Measurements from ENCODE around the gene ANKRD2.

DNA sequence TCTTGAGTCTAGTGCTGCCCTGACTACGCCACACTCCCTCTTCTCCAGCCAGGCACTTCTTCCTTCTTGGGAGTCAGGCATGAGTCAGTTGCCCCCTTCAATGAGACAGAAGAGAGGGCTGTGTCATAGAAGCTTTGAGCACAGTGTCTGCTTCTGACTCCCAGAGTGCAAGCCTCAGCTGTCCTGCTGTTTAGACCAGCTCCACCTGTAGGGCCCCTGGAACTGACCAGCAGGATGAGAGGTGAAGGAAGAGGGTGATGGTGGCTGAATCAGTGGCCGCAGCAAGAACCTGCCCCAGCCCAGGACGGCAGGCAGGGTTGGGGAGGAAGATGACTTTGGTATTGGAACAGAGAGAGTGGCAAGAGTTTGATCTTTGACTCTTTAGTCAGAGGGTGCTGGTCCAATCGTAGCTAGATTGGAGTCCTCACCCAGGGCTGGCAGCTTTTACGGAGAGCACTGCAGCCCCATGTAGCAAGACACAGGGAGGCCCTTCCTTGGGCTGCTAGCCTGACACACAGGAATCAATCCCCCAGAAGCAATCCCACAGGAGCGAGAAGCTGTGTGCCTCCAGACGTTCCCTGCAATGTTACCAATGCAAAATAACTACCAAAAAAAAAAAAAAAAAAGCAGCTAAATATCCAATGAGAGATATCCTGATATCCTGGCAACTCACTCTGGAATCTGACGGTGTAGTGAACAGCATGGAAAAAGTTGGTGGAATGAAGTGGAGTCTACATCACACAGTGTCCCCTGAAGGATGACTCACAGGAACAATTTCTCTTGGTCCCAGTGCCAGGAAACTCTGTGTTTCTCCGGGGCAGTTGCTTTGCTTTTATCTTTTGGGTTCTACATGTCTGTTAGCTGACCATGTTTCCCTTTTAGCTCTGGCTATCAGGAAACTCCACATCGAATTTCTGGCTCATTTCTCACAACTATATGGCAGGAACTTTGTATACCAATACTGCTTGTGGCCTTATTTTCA lies 23.8 kb downstream of the ANKRD2 start:
- TF ChIP-seq CEBPB (IDR thresholded peaks at IDR 0.05) (no peak), CREB1 (IDR thresholded peaks at IDR 0.05; ENCODE audit: low read depth) (no peak), NFIC (IDR thresholded peaks at IDR 0.05) (no peak), EP300 (IDR thresholded peaks at IDR 0.05; ENCODE audit: borderline replicate concordance) (no peak), TAF1 (IDR thresholded peaks at IDR 0.05; ENCODE audit: low read depth) (no peak), YY1 (IDR thresholded peaks at IDR 0.05; ENCODE audit: low read depth) (no peak)
- TF ChIP-seq, protein P1, sequence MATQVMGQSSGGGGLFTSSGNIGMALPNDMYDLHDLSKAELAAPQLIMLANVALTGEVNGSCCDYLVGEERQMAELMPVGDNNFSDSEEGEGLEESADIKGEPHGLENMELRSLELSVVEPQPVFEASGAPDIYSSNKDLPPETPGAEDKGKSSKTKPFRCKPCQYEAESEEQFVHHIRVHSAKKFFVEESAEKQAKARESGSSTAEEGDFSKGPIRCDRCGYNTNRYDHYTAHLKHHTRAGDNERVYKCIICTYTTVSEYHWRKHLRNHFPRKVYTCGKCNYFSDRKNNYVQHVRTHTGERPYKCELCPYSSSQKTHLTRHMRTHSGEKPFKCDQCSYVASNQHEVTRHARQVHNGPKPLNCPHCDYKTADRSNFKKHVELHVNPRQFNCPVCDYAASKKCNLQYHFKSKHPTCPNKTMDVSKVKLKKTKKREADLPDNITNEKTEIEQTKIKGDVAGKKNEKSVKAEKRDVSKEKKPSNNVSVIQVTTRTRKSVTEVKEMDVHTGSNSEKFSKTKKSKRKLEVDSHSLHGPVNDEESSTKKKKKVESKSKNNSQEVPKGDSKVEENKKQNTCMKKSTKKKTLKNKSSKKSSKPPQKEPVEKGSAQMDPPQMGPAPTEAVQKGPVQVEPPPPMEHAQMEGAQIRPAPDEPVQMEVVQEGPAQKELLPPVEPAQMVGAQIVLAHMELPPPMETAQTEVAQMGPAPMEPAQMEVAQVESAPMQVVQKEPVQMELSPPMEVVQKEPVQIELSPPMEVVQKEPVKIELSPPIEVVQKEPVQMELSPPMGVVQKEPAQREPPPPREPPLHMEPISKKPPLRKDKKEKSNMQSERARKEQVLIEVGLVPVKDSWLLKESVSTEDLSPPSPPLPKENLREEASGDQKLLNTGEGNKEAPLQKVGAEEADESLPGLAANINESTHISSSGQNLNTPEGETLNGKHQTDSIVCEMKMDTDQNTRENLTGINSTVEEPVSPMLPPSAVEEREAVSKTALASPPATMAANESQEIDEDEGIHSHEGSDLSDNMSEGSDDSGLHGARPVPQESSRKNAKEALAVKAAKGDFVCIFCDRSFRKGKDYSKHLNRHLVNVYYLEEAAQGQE (IDR thresholded peaks at IDR 0.05; ENCODE audit: low read depth), result no peak
- TF ChIP-seq, protein P2, sequence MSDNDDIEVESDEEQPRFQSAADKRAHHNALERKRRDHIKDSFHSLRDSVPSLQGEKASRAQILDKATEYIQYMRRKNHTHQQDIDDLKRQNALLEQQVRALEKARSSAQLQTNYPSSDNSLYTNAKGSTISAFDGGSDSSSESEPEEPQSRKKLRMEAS (IDR thresholded peaks at IDR 0.05), result no peak

Data from Ishikawa (cell line).